Natural killer cell treated with Interleukin-12 subunit alpha and Interleukin-12 subunit beta and Interleukin-15 and Interleukin-18, amount 100 ng/mL, for 72 hours (primary cell): ENCODE data around the gene FBXL13. TPM values are rescaled to one million over a fixed set of nuclear protein-coding genes. Genes with fewer than 3 reads are reported as not detected.

Experiments
- ATAC-seq, 2 donors: fragments of 150-1000 bp; cut with Tn5 transposase in 1 of 2; sonication (Bioruptor Pico), chemical (Tn5 transposase) in 1 of 2; 2 replicates each; pipeline ENCODE4 v1.10.0; 2021
- DNase-seq: peaks from one replicate; pipeline ENCODE4 v3.0.0; 2022; ENCODE audit warnings: low spot score
- H3K27ac Mint-ChIP-seq, 2 donors: 1 replicate in 1 of 2; 2 replicates in 1 of 2; pipeline ENCODE4 v1.8.0; 2022; ENCODE audit warnings: mixed read lengths in 2 of 2, mild to moderate bottlenecking in 1 of 2, moderate library complexity in 1 of 2
- H3K27me3 Mint-ChIP-seq, 2 donors: 1 replicate in 1 of 2; 2 replicates in 1 of 2; pipeline ENCODE4 v1.8.0; 2022; ENCODE audit warnings: mixed read lengths in 2 of 2
- H3K36me3 Mint-ChIP-seq: one replicate; pipeline ENCODE4 v1.8.0; 2022; ENCODE audit warnings: mixed read lengths
- H3K4me1 Mint-ChIP-seq, 2 donors: 1 replicate in 1 of 2; 2 replicates in 1 of 2; pipeline ENCODE4 v1.8.0; 2022; ENCODE audit warnings: low read depth in 2 of 2, mixed read lengths in 2 of 2, mild to moderate bottlenecking in 1 of 2
- H3K4me3 Mint-ChIP-seq: one replicate; pipeline ENCODE4 v1.8.0; 2022; ENCODE audit warnings: mixed read lengths
- H3K9me3 Mint-ChIP-seq: 2 replicates; pipeline ENCODE4 v1.8.0; 2022; ENCODE audit warnings: mixed read lengths
- total RNA-seq, 2 donors: library from RNA; stranded (reverse); gene quantifications; one replicate each; pipeline ENCODE4 v1.2.3, GENCODE V29; 2022

Gene FBXL13
- total RNA-seq, 2 donors from 2014 or later, result 0.43 to 0.86 TPM

GRCh38 chr7:102872460-102872859, 202.1 kb downstream of the FBXL13 start:
- DNase-seq (no peak), ATAC-seq (no peak)
- H3K36me3 Mint-ChIP-seq, result no peaks in the 10 kb centered on the region
- peaks cover 14 to 16% of the 10 kb centered on the region in 2 donors for H3K4me1 Mint-ChIP-seq
- peaks cover 2 to 7% of the 10 kb centered on the region in 2 donors for H3K27me3 Mint-ChIP-seq
- no peak overlapping the region for H3K4me3 Mint-ChIP-seq
- no peak overlapping the region for H3K27ac Mint-ChIP-seq
- H3K9me3 Mint-ChIP-seq, result no peaks in the 10 kb centered on the region

GRCh38 chr7:102869195-102869594, 205.4 kb downstream of the FBXL13 start:
- H3K36me3 Mint-ChIP-seq, result no peaks in the 10 kb centered on the region
- DNase-seq (no peak), ATAC-seq (no peak)
- H3K4me3 Mint-ChIP-seq, result no peak overlapping the region
- no peak overlapping the region for H3K27ac Mint-ChIP-seq
- H3K9me3 Mint-ChIP-seq, result no peaks in the 10 kb centered on the region
- H3K4me1 Mint-ChIP-seq, result peaks cover 6 to 10% of the 10 kb centered on the region in 2 donors
- peaks cover 3 to 7% of the 10 kb centered on the region in 2 donors for H3K27me3 Mint-ChIP-seq

DNA sequence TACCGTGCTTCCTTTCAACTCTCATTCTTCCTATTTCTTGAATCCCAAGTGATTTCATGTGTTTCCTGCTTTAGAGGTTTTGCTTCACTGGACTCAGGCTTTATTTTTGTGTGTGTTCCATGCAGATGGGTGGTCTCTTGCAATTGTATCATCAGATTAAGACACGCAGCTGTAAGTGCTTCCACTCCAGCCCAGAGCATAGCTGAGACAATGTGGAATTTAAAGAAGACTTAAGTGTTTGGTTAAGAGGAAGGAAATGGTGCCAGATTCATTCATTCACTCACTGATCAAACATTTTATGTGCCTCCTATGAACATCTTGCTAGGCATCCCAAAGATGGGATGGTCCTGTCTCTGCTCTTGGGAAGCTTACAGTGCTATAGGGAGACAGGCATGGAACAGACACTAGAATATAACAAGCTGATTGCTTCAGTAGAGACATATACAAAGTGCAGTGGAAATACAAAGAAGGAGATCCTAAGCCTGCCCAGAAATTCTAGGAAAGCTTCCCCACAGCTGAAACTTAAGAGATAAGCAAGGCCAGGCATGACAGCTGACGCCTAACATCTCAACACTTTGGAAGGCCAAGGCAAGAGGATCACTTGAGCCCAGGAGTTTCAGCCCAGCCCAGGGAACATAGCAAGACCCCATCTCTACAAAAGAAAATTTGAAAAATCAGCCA, 207.9 kb downstream of the FBXL13 start:
- Mint-ChIP-seq H3K4me1 (no peaks in the 10 kb centered on the region), H3K27ac (no peak overlapping the region), H3K9me3 (no peaks in the 10 kb centered on the region)

DNA sequence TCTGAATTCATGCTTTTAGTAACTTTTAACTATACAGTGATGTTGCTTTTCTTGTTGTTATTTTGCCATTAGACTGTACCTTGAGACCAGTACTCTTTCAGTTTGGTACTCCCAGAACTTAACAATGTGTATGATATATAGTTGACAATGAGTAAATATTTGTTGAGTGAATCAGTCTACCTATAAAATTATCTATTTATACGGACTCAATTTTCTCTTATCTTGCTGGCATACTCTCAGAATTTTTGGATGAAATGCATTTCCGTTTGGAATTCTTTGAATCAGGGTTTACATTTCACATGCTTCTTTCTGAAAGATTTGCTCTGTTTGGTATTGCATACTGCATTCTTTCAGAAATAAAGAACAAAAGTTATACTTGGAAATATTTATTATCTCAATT, 209.6 kb downstream of the FBXL13 start:
- Mint-ChIP-seq H3K9me3 (no peaks in the 10 kb centered on the region), H3K4me1 (no peaks in the 10 kb centered on the region), H3K27ac (no peak overlapping the region), H3K36me3 (no peaks in the 10 kb centered on the region), H3K4me3 (no peak overlapping the region), H3K27me3 (peaks cover 0 to 3% of the 10 kb centered on the region in 2 donors)
- ATAC-seq (no peak), DNase-seq (no peak)

More for the DNA sequence above, 207.9 kb downstream of the FBXL13 start:
- Mint-ChIP-seq H3K4me3 (no peak overlapping the region), H3K27me3 (peaks cover 0 to 3% of the 10 kb centered on the region in 2 donors), H3K36me3 (no peaks in the 10 kb centered on the region)
- no peak for ATAC-seq
- no peak for DNase-seq

DNA sequence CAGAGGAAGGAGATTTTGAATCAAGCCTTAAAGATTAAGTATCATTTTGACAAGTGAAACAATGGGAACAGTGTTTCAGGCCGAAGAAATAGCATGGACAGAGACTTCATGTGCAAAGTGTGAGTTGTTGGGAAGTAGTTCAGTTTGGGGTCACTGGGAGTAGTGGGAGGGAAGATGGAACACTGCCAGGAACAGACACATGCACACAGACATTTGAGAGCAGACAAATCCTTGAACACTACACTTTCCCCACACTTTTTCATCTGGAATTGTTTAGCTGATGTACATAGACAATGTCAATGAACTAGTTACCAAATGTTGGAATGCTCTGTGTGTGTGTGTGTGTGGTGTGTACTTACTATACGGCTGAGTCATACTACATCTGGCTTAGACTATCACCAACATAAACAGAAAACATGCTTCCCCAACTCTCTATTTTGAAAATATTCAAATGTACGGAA, 214.2 kb downstream of the FBXL13 start:
- H3K27me3 Mint-ChIP-seq, result no peaks in the 10 kb centered on the region
- no peak overlapping the region for H3K4me3 Mint-ChIP-seq
- no peak for DNase-seq
- no peak for ATAC-seq
- no peaks in the 10 kb centered on the region for H3K4me1 Mint-ChIP-seq
- no peak overlapping the region for H3K27ac Mint-ChIP-seq
- H3K9me3 Mint-ChIP-seq, result no peaks in the 10 kb centered on the region
- H3K36me3 Mint-ChIP-seq, result no peaks in the 10 kb centered on the region

GRCh38 chr7:102859799-102860125, 214.8 kb downstream of the FBXL13 start:
- no peak overlapping the region for H3K4me3 Mint-ChIP-seq
- ATAC-seq (no peak), DNase-seq (no peak)
- no peaks in the 10 kb centered on the region for H3K27me3 Mint-ChIP-seq
- H3K4me1 Mint-ChIP-seq, result no peaks in the 10 kb centered on the region
- no peaks in the 10 kb centered on the region for H3K36me3 Mint-ChIP-seq
- H3K27ac Mint-ChIP-seq, result no peak overlapping the region
- no peaks in the 10 kb centered on the region for H3K9me3 Mint-ChIP-seq

GRCh38 chr7:102859084-102859798, 215.4 kb downstream of the FBXL13 start:
- no peaks in the 10 kb centered on the region for H3K9me3 Mint-ChIP-seq
- DNase-seq, result no peak

GRCh38 chr7:102856036-102856435, 218.6 kb downstream of the FBXL13 start:
- H3K9me3 Mint-ChIP-seq, result no peaks in the 10 kb centered on the region
- DNase-seq, result no peak
- H3K4me3 Mint-ChIP-seq, result no peak overlapping the region
- peaks cover 0 to 8% of the 10 kb centered on the region in 2 donors for H3K27me3 Mint-ChIP-seq
- ATAC-seq, result no peak
- H3K27ac Mint-ChIP-seq, result no peak overlapping the region
- no peaks in the 10 kb centered on the region for H3K4me1 Mint-ChIP-seq
- peaks cover 15% of the 10 kb centered on the region for H3K36me3 Mint-ChIP-seq

More at GRCh38 chr7:102859084-102859798, 215.4 kb downstream of the FBXL13 start:
- H3K4me3 Mint-ChIP-seq, result no peak overlapping the region
- no peaks in the 10 kb centered on the region for H3K36me3 Mint-ChIP-seq
- ATAC-seq, result no peak
- H3K4me1 Mint-ChIP-seq, result no peaks in the 10 kb centered on the region
- no peaks in the 10 kb centered on the region for H3K27me3 Mint-ChIP-seq
- no peak overlapping the region for H3K27ac Mint-ChIP-seq

DNA sequence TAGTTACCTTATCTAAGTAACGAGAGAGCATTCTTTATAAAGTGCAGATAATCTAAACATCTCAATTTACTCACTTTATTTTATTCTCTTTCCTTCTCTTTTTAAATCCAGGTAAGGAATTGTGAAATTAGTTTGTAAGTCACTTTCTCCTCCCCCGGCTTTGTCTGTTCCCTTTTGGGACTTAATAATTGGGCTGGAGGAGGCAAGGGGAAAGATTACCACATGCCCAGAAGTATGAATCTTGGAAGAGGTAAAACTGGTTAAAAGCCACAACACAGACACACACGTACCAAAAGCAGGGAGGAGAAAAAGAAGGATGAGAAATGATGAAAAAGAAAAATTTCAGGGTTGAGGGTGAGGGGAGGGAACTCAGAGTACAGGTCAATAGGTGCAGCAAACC, 225.1 kb downstream of the FBXL13 start:
- no peaks in the 10 kb centered on the region for H3K9me3 Mint-ChIP-seq
- no peak for DNase-seq
- ATAC-seq, result no peak
- H3K4me1 Mint-ChIP-seq, result no peaks in the 10 kb centered on the region
- no peak overlapping the region for H3K4me3 Mint-ChIP-seq
- peaks cover 15% of the 10 kb centered on the region for H3K36me3 Mint-ChIP-seq
- no peak overlapping the region for H3K27ac Mint-ChIP-seq
- H3K27me3 Mint-ChIP-seq, result peaks cover 6 to 8% of the 10 kb centered on the region in 2 donors

- H3K4me1 Mint-ChIP-seq, result peaks cover 0 to 2% of the 10 kb centered on the region in 2 donors
- H3K27ac Mint-ChIP-seq, result no peak overlapping the region
- peaks cover 6 to 8% of the 10 kb centered on the region in 2 donors for H3K27me3 Mint-ChIP-seq
- no peaks in the 10 kb centered on the region for H3K9me3 Mint-ChIP-seq
- peaks cover 15% of the 10 kb centered on the region for H3K36me3 Mint-ChIP-seq
- DNase-seq (no peak), ATAC-seq (no peak)
- no peak overlapping the region for H3K4me3 Mint-ChIP-seq
Measured at GRCh38 chr7:102849079-102849478, 225.5 kb downstream of the FBXL13 start.

- no peak for DNase-seq
- Mint-ChIP-seq H3K27me3 (peaks cover 0 to 6% of the 10 kb centered on the region in 2 donors), H3K27ac (no peak overlapping the region), H3K9me3 (no peaks in the 10 kb centered on the region), H3K4me1 (peaks cover 0 to 2% of the 10 kb centered on the region in 2 donors), H3K36me3 (no peaks in the 10 kb centered on the region), H3K4me3 (no peak overlapping the region)
- ATAC-seq, result no peak
Measured at GRCh38 chr7:102845346-102845745, 229.2 kb downstream of the FBXL13 start.

DNA sequence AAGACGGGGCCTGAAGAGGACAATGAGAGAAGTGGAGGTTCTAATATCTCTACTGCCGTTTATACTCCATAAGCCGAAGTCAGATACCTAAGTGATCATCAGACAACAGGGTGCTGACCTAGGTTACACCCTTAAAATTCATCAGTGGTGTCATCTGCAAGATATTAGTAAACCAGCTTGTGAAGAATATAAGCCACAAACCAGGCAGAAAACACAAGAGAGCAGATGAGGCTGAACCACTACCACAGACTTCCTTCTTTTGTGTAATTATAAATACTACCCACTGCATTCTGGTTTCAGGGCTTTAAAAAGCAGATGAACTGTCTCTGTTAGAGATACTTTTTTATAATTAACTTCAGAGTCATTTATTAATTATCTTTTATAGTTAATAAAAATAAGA, 230.7 kb downstream of the FBXL13 start:
- Mint-ChIP-seq H3K4me3 (no peak overlapping the region), H3K4me1 (peaks cover 0 to 2% of the 10 kb centered on the region in 2 donors), H3K27me3 (peaks cover 0 to 4% of the 10 kb centered on the region in 2 donors), H3K36me3 (no peaks in the 10 kb centered on the region), H3K27ac (no peak overlapping the region), H3K9me3 (no peaks in the 10 kb centered on the region)
- no peak for DNase-seq
- peak; percentile 55 to 79 for ATAC-seq

DNA sequence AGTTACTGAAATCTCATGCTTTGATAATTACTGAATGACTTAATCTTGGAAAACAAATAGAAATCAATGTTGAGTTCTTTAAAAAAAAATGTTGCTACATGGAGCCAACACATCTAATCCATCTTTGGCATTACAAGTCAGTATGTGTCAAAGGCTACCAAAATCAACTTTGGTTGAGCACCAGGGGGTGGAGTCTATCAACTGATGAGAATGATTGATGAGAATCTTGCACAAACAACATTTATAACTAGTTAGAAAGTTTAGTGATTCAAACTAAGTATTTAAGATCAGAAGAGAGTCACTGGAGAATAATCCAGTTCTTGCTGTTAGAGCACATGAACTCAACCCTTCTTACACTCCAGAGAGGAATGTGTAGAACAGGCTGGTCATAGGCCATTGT, 232.3 kb downstream of the FBXL13 start:
- peaks cover 0 to 4% of the 10 kb centered on the region in 2 donors for H3K27me3 Mint-ChIP-seq
- no peaks in the 10 kb centered on the region for H3K9me3 Mint-ChIP-seq
- H3K4me3 Mint-ChIP-seq, result no peak overlapping the region
- peaks cover 0 to 2% of the 10 kb centered on the region in 2 donors for H3K4me1 Mint-ChIP-seq
- no peak for DNase-seq
- no peak overlapping the region for H3K27ac Mint-ChIP-seq
- H3K36me3 Mint-ChIP-seq, result no peaks in the 10 kb centered on the region
- no peak for ATAC-seq

GRCh38 chr7:102841290-102841689, 233.3 kb downstream of the FBXL13 start:
- DNase-seq (no peak), ATAC-seq (no peak)
- no peaks in the 10 kb centered on the region for H3K9me3 Mint-ChIP-seq
- peaks cover 0 to 2% of the 10 kb centered on the region in 2 donors for H3K4me1 Mint-ChIP-seq
- no peak overlapping the region for H3K4me3 Mint-ChIP-seq
- H3K27ac Mint-ChIP-seq, result no peak overlapping the region
- H3K27me3 Mint-ChIP-seq, result peaks cover 0 to 4% of the 10 kb centered on the region in 2 donors
- no peaks in the 10 kb centered on the region for H3K36me3 Mint-ChIP-seq
